HT1080 (cell line): ENCODE data around the gene SMTNL2. TPM values are rescaled to one million over a fixed set of nuclear protein-coding genes. Genes with fewer than 3 reads are reported as not detected.

Experiments
- small RNA-seq: library from RNA; depleted of rRNA; stranded (forward); fragments of <200 nt; gene quantifications from one replicate; pipeline ENCODE3, GENCODE V24; 2014
- total RNA-seq: library from RNA; depleted of rRNA; stranded (reverse); fragments of >200 nt; shearing (Covaris generic); gene quantifications from 2 replicates; pipeline ENCODE4 v1.2.3, GENCODE V29; 2014; rRNA removed

Gene SMTNL2
- total RNA-seq, 1 experiment from 2014 or later: not detected

Small RNA genes lying within 50 kb of the gene (small RNA-seq; reads per million reads assigned to genes)
- gene RNU6-955P: not detected

Other genes starting within 250 kb of the SMTNL2 start
- 59.7 and 80.2 TPM in 2 replicates for gene UBE2G1, start 217.9 kb upstream of the SMTNL2 start, total RNA-seq
- 0.63 and 0.64 TPM in 2 replicates for gene SPNS3, start 150.6 kb upstream of the SMTNL2 start, total RNA-seq
- gene SPNS2, start 85.6 kb upstream of the SMTNL2 start, total RNA-seq: 0.27 and 0.33 TPM in 2 replicates
- 117 and 129 TPM in 2 replicates for gene MYBBP1A, start 29.1 kb upstream of the SMTNL2 start, total RNA-seq
- not detected in 2 replicates for gene GGT6, start 24.0 kb upstream of the SMTNL2 start, total RNA-seq
- not detected in 2 replicates for gene ALOX15, start 57.1 kb downstream of the SMTNL2 start, total RNA-seq
- 28.0 and 34.2 TPM in 2 replicates for gene PELP1, start 119.6 kb downstream of the SMTNL2 start, total RNA-seq
- 22.1 and 27.4 TPM in 2 replicates for gene ARRB2, start 126.1 kb downstream of the SMTNL2 start, total RNA-seq
- gene MED11, start 146.9 kb downstream of the SMTNL2 start, total RNA-seq: 28.9 and 35.8 TPM in 2 replicates
- gene ZMYND15, start 155.3 kb downstream of the SMTNL2 start, total RNA-seq: not detected in 2 replicates
- gene CXCL16, start 155.4 kb downstream of the SMTNL2 start, total RNA-seq: 0.40 and 1.0 TPM in 2 replicates
- gene TM4SF5, start 187.4 kb downstream of the SMTNL2 start, total RNA-seq: not detected in 2 replicates
- not detected in 2 replicates for gene VMO1, start 201.8 kb downstream of the SMTNL2 start, total RNA-seq
- gene GLTPD2, start 204.4 kb downstream of the SMTNL2 start, total RNA-seq: not detected in 2 replicates
- 235 and 261 TPM in 2 replicates for gene PSMB6, start 211.6 kb downstream of the SMTNL2 start, total RNA-seq
- gene PLD2, start 222.6 kb downstream of the SMTNL2 start, total RNA-seq: 12.8 and 13.1 TPM in 2 replicates
- 27.1 and 28.7 TPM in 2 replicates for gene MINK1, start 248.8 kb downstream of the SMTNL2 start, total RNA-seq